CD14-positive monocyte (primary cell): ENCODE results near the gene CFL1. TPM values are rescaled to one million over a fixed set of nuclear protein-coding genes. Genes with fewer than 3 reads are reported as not detected.

Experiments
- DNase-seq, 3 donors: peaks; one replicate each; pipeline ENCODE4 v3.0.0-alpha.2; 2011 to 2022
- H2AFZ ChIP-seq: 2 replicates; pipeline ENCODE4 v1.6.0; 2012; ENCODE audit warnings: mild to moderate bottlenecking, low read depth, low read length, inconsistent platforms; ENCODE audit not compliant: insufficient read depth, poor library complexity, severe bottlenecking
- H3K27ac ChIP-seq, 2 donors: 1 replicate in 1 of 2; 2 replicates in 1 of 2; pipeline ENCODE4 v1.5.1; 2012 to 2013; ENCODE audit warnings: low read length in 2 of 2, control low read depth in 1 of 2, inconsistent platforms in 1 of 2, low read depth in 1 of 2, mild to moderate bottlenecking in 1 of 2
- H3K27me3 ChIP-seq, 2 donors: one replicate each; pipeline versions ENCODE4 v1.6.0 to v1.6.1; 2011 to 2013; ENCODE audit warnings: low read length in 2 of 2; ENCODE audit not compliant: control insufficient read depth in 2 of 2, insufficient read depth in 2 of 2
- H3K36me3 ChIP-seq, 2 donors: replicated peaks in 1 of 2; 1 replicate in 1 of 2; 2 replicates in 1 of 2; pipeline versions ENCODE4 v1.5.1 to v1.6.1; 2012 to 2013; ENCODE audit warnings: low read length in 2 of 2, control low read depth in 1 of 2, inconsistent platforms in 1 of 2, mild to moderate bottlenecking in 1 of 2; ENCODE audit not compliant: insufficient read depth in 2 of 2, control insufficient read depth in 1 of 2
- H3K4me1 ChIP-seq, 2 donors: 1 replicate in 1 of 2; 2 replicates in 1 of 2; pipeline versions ENCODE4 v1.5.1 to v1.6.1; 2012 to 2013; ENCODE audit warnings: low read length in 2 of 2, control low read depth in 1 of 2, inconsistent platforms in 1 of 2, mild to moderate bottlenecking in 1 of 2, moderate library complexity in 1 of 2; ENCODE audit not compliant: insufficient read depth in 2 of 2, control insufficient read depth in 1 of 2
- H3K4me2 ChIP-seq: replicated peaks from 2 replicates; pipeline ENCODE3; 2012; ENCODE audit warnings: low read length, moderate library complexity, mild to moderate bottlenecking; ENCODE audit not compliant: poor library complexity, severe bottlenecking; ENCODE audit errors: extremely low read depth
- H3K4me3 ChIP-seq, 3 experiments: fragments of 200-600 bp in 1 of 3; sonication (generic) in 1 of 3; replicated peaks in 1 of 3; 1 replicate in 2 of 3; 2 replicates in 1 of 3; pipeline ENCODE4 v1.5.1; 2011 to 2013; ENCODE audit warnings: low read length in 3 of 3, mild to moderate bottlenecking in 3 of 3, control low read depth in 2 of 3, low read depth in 2 of 3, inconsistent platforms in 1 of 3, moderate library complexity in 1 of 3
- H3K79me2 ChIP-seq: 2 replicates; pipeline ENCODE4 v1.6.0; 2012; ENCODE audit warnings: mild to moderate bottlenecking, control low read depth, inconsistent platforms, low read length, moderate library complexity; ENCODE audit not compliant: insufficient read depth
- H3K9ac ChIP-seq: 2 replicates; pipeline ENCODE4 v1.6.0; 2017; ENCODE audit warnings: low read length, mild to moderate bottlenecking; ENCODE audit not compliant: insufficient read depth, poor library complexity, severe bottlenecking
- H3K9me3 ChIP-seq, 2 donors: replicated peaks in 1 of 2; 1 replicate in 1 of 2; 2 replicates in 1 of 2; pipeline versions ENCODE4 v1.5.1 to v1.6.1; 2012 to 2013; ENCODE audit warnings: low read length in 2 of 2, control low read depth in 1 of 2; ENCODE audit not compliant: control insufficient read depth in 1 of 2, insufficient read depth in 1 of 2
- H4K20me1 ChIP-seq: 2 replicates; pipeline ENCODE4 v1.6.0; 2012; ENCODE audit warnings: mild to moderate bottlenecking, low read length, control low read depth, moderate library complexity; ENCODE audit not compliant: insufficient read depth
- H3K27ac Mint-ChIP-seq, 7 donors: one replicate each; pipeline ENCODE4 v1.8.0; 2020; ENCODE audit warnings: mild to moderate bottlenecking in 7 of 7, mixed read lengths in 7 of 7, moderate library complexity in 6 of 7, inconsistent platforms in 2 of 7
- H3K27me3 Mint-ChIP-seq, 3 donors: one replicate each; pipeline ENCODE4 v1.8.0; 2021 to 2022; ENCODE audit warnings: low read depth in 3 of 3, mild to moderate bottlenecking in 3 of 3, mixed read lengths in 3 of 3, moderate library complexity in 3 of 3, inconsistent platforms in 1 of 3
- H3K36me3 Mint-ChIP-seq, 2 donors: one replicate each; pipeline ENCODE4 v1.8.0; 2020; ENCODE audit warnings: mixed read lengths in 2 of 2, inconsistent platforms in 1 of 2, mild to moderate bottlenecking in 1 of 2
- H3K4me1 Mint-ChIP-seq: one replicate; pipeline ENCODE4 v1.8.0; 2020; ENCODE audit warnings: mild to moderate bottlenecking, mixed read lengths
- H3K4me3 Mint-ChIP-seq, 2 donors: one replicate each; pipeline ENCODE4 v1.8.0; 2020; ENCODE audit warnings: mild to moderate bottlenecking in 2 of 2, mixed read lengths in 2 of 2, moderate library complexity in 1 of 2
- H3K9me3 Mint-ChIP-seq, 7 donors: one replicate each; pipeline ENCODE4 v1.8.0; 2020 to 2022; ENCODE audit warnings: mixed read lengths in 7 of 7, mild to moderate bottlenecking in 6 of 7, moderate library complexity in 6 of 7, inconsistent platforms in 2 of 7
- CTCF ChIP-seq: fragments of 200-600 bp; IDR thresholded peaks from one replicate; pipeline ENCODE4 v1.8.0; 2022; ENCODE audit warnings: antibody characterized with exemption, mild to moderate bottlenecking
- WGBS: methylation state at CpG from one replicate; pipeline ENCODE4 v1.1.5; 2013; ENCODE audit warnings: missing lambda C conversion rate; ENCODE audit not compliant: insufficient coverage; 5-methylcytosine and 5-hydroxymethylcytosine counted together
- intact Hi-C, 2 donors: fragments of 100-400 bp; cut with micrococcal nuclease; formaldehyde crosslinking; loops; one replicate each; pipeline versions ENCODE4 v1.15.0 to v1.15.1; 2023
- polyA plus RNA-seq, 3 donors: library from polyadenylated mRNA; depleted of rRNA in 1 of 3; unstranded in 2 of 3; stranded (reverse) in 1 of 3; fragments of 300-500 nt in 2 of 3; fragments of >200 nt in 1 of 3; fragmentation: Illumina TruSeq in 2 of 3; gene quantifications; 1 replicate in 2 of 3; 2 replicates in 1 of 3; pipeline ENCODE4 v1.2.3, GENCODE V29; 2012 to 2021

CFL1 gene
- polyA plus RNA-seq, 3 donors, result 1,281 to 2,233 (median 1,889) TPM

- Histone ChIP-seq H2AFZ (peak overlapping the region; percentile 79), H3K36me3 (peaks cover 39 to 51% of the 10 kb centered on the region in 2 donors), H3K27me3 (no peaks in the 10 kb centered on the region), H3K27ac (peak overlapping the region; percentile 89 to 93), H3K9me3 (peaks cover 0 to under 1% of the 10 kb centered on the region in 2 donors), H3K79me2 (peaks cover 64% of the 10 kb centered on the region), H3K4me1 (peaks cover 41 to 54% of the 10 kb centered on the region in 2 donors), H3K4me3 (peak overlapping the region; percentile 76 to 98 (median 91)), H3K4me2 (peak overlapping the region; percentile 96), H3K9ac (peak overlapping the region; percentile 85), H4K20me1 (peaks cover 70% of the 10 kb centered on the region)
- peaks cover 0 to 8% (median 2%) of the 10 kb centered on the region in 7 donors for H3K9me3 Mint-ChIP-seq
- peaks cover 60% of the 10 kb centered on the region for H3K4me1 Mint-ChIP-seq
- 1% methylated on average over 57 of the region's 57 CpGs for WGBS
- H3K27me3 Mint-ChIP-seq, result peaks cover 0 to 2% (median 1%) of the 10 kb centered on the region in 3 donors
- peak; percentile 83 to 88 (median 87) for DNase-seq
- H3K36me3 Mint-ChIP-seq, result peaks cover 41 to 53% of the 10 kb centered on the region in 2 donors
- intact Hi-C loops, result no loop called here
- no peak for TF ChIP-seq CTCF
- H3K4me3 Mint-ChIP-seq, result peak overlapping the region; percentile 87 to 94
- H3K27ac Mint-ChIP-seq, result peak overlapping the region; percentile 79 to 97 (median 95)
Observed at GRCh38 chr11:65856689-65857499, 1.1 kb downstream of the CFL1 start.

- WGBS, result 93% methylated on average over 15 of the region's 15 CpGs
- Mint-ChIP-seq H3K4me1 (peaks cover 50% of the 10 kb centered on the region), H3K9me3 (peaks cover 0 to 15% (median 8%) of the 10 kb centered on the region in 7 donors), H3K36me3 (peaks cover 45 to 58% of the 10 kb centered on the region in 2 donors), H3K4me3 (peak overlapping the region; percentile 87 to 94), H3K27ac (peak overlapping the region; percentile 52 to 97 (median 95)), H3K27me3 (peaks cover 0 to 2% (median 1%) of the 10 kb centered on the region in 3 donors)
- H3K27ac ChIP-seq, result peak overlapping the region; percentile 8 to 93
- DNase-seq, result no peak
- no peak overlapping the region for H3K9ac ChIP-seq
- no peak overlapping the region for H2AFZ ChIP-seq
- intact Hi-C loops, result no loop called here
- H3K79me2 ChIP-seq, result peaks cover 54% of the 10 kb centered on the region
- TF ChIP-seq CTCF, result no peak
- H3K36me3 ChIP-seq, result peaks cover 42 to 53% of the 10 kb centered on the region in 2 donors
- H3K4me3 ChIP-seq, result peak overlapping the region in 2 of 3 experiments; percentile 91 to 98
- H4K20me1 ChIP-seq, result peaks cover 70% of the 10 kb centered on the region
- peaks cover 4 to 8% of the 10 kb centered on the region in 2 donors for H3K9me3 ChIP-seq
- peak overlapping the region; percentile 96 for H3K4me2 ChIP-seq
- no peaks in the 10 kb centered on the region for H3K27me3 ChIP-seq
- H3K4me1 ChIP-seq, result peaks cover 33 to 45% of the 10 kb centered on the region in 2 donors
Observed at GRCh38 chr11:65855927-65856363, 2.0 kb downstream of the CFL1 start.
